AG04450 (cell line): ENCODE measurements around the gene C2orf74. TPM values are rescaled to one million over a fixed set of nuclear protein-coding genes. Genes with fewer than 3 reads are reported as not detected.

Experiments used
- CTCF ChIA-PET: fragments of 300-600, 350-600 bp; formaldehyde crosslinking; extraction: SDS; loops from one replicate; lab custom pipeline; 2022; ENCODE audit warnings: antibody characterized with exemption, inconsistent platforms; lab: Charles Lee
- POLR2A ChIA-PET: fragments of 350-600 bp; formaldehyde crosslinking; extraction: SDS; loops from one replicate; lab custom pipeline; 2021; ENCODE audit warnings: antibody characterized with exemption, inconsistent platforms; lab: Yijun Ruan, JAX
- DNase-seq: peaks from one replicate; pipeline ENCODE4 v3.0.0-alpha.2; 2011; ENCODE audit warnings: low read depth, low spot score
- H3K27ac ChIP-seq: one replicate; pipeline ENCODE4 v1.5.1; 2012; ENCODE audit warnings: low read depth, low read length, control low read depth
- H3K27me3 ChIP-seq: one replicate; pipeline ENCODE4 v1.6.0; 2012; ENCODE audit warnings: low read length; ENCODE audit not compliant: control insufficient read depth, insufficient read depth
- H3K4me3 ChIP-seq: 2 replicates; pipeline ENCODE4 v1.5.1; 2011; ENCODE audit warnings: mild to moderate bottlenecking, low read depth, low read length, control low read depth
- H3K9me3 ChIP-seq: 2 replicates; pipeline ENCODE4 v1.5.1; 2012; ENCODE audit warnings: low read length; ENCODE audit not compliant: control insufficient read depth, insufficient read depth
- CTCF ChIP-seq: IDR thresholded peaks from 2 replicates; pipeline ENCODE4 v1.5.1; 2011; ENCODE audit warnings: low read depth, low read length, control low read depth, inconsistent platforms
- polyA plus RNA-seq: library from polyadenylated mRNA; depleted of rRNA; stranded (reverse); fragments of >200 nt; gene quantifications from 2 replicates; pipeline ENCODE4 v1.2.3, GENCODE V29; 2011

The C2orf74 gene
- polyA plus RNA-seq, 1 experiment: 21.7 TPM

DNA sequence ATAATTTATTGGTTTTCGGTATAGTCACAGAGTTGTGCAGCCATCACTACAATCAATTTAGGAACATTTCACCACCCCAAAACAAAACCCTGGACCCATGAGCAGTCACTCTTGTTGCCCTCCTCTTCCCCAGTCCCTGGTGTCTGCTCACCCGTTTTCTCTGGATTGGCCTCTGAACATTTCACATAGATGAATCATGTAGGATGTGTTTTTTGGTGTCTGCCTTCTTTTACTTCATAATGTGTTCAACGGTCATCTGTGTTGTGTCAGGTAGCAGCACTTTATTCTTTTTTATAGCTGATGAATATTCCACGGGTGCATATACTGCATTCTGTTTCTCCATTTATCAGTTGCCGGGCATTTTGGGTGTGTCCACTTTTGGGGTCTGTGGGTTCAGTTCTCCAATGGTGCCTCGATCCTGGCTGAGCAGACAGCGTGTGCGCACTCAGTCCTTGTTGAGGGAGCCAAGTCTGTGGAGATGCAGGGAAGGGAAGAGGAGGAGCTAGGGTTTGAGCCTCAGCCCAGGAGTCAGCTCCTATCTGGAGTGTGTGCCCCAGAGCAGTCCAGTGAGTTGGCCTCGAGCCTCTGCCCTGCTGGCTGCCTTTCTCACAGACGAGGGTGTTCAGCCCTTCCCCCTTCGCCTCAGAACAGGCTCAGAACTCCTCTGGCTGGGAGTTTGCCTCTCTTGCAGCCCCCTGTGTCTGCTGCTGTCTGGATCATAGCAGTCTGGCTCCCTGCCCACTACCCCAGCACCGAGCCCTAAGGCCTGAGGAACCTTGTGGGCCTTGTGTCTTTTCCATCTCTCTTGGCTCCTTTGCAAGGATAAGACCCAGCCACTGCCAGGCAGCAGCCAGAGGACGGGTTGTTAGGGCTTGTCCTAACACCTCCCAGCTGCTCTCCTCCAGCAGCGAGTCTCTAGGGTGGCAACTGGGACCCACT is 18.0 kb downstream of the C2orf74 start:
- CTCF ChIA-PET: interaction anchor here (0.6 kb wide), 1 partner anchor 35 kb away, joined by 4 read pairs; no protein-coding TSS in a partner anchor
- H3K4me3 ChIP-seq: peak overlapping the region; percentile 5
- H3K9me3 ChIP-seq: peaks cover 3% of the 10 kb centered on the region; the same call in 1 of the 2 replicates
- DNase-seq: no peak
- H3K27ac ChIP-seq: peak overlapping the region; percentile 59
- H3K27me3 ChIP-seq: no peaks in the 10 kb centered on the region
- POLR2A ChIA-PET: interaction anchor here (0.7 to 1.0 kb wide), 2 partner anchors 35 to 424 kb away, joined by 3 to 4 read pairs; no protein-coding TSS in a partner anchor
- TF ChIP-seq CTCF: no peak

- ChIA-PET CTCF (interaction anchor here (0.6 kb wide), 1 partner anchor 36 kb away, joined by 4 read pairs; no protein-coding TSS in a partner anchor), POLR2A (interaction anchor here (1.0 kb wide), 1 partner anchor 36 kb away, joined by 4 read pairs; no protein-coding TSS in a partner anchor)
- TF ChIP-seq CTCF: no peak
- Histone ChIP-seq H3K4me3 (no peak overlapping the region), H3K9me3 (peaks cover 3% of the 10 kb centered on the region; the same call in 1 of the 2 replicates), H3K27me3 (no peaks in the 10 kb centered on the region), H3K27ac (peak overlapping the region; percentile 59)
- no peak for DNase-seq
Measured at GRCh38 chr2:61180686-61181085, 18.7 kb downstream of the C2orf74 start.

- POLR2A ChIA-PET: no interaction called here
- H3K9me3 ChIP-seq: peaks cover 3% of the 10 kb centered on the region; the same call in 1 of the 2 replicates
- CTCF ChIA-PET: no interaction called here
- no peak for TF ChIP-seq CTCF
- H3K4me3 ChIP-seq: no peak overlapping the region; the same call in 1 of the 2 replicates
- H3K27me3 ChIP-seq: no peaks in the 10 kb centered on the region
- H3K27ac ChIP-seq: no peak overlapping the region
- DNase-seq: no peak
Measured at GRCh38 chr2:61181382-61182058, 19.5 kb downstream of the C2orf74 start.

DNA sequence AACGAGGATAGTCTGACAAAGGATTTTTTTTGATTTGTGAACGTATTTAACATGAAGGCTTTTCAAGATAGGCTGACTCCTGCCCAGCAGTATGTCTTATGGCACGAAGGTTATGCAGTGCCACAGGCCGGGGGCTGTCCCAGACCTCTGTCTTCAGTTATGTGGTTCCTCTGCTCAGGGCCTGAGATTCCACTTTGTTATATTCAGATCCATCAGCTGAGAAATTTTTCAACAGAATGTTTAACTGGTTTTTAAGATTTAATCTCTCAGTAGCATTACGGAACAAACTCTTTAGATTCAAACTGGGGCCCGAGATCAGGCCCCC is 20.0 kb downstream of the C2orf74 start:
- DNase-seq: no peak
- Histone ChIP-seq H3K27ac (no peak overlapping the region), H3K27me3 (no peaks in the 10 kb centered on the region), H3K9me3 (peaks cover 3% of the 10 kb centered on the region; the same call in 1 of the 2 replicates), H3K4me3 (no peak overlapping the region)
- TF ChIP-seq CTCF: no peak
- ChIA-PET CTCF (no interaction called here), POLR2A (no interaction called here)

- Histone ChIP-seq H3K27ac (no peak overlapping the region), H3K9me3 (no peaks in the 10 kb centered on the region; the same call in 1 of the 2 replicates), H3K27me3 (no peaks in the 10 kb centered on the region), H3K4me3 (no peak overlapping the region)
- TF ChIP-seq CTCF: no peak
- POLR2A ChIA-PET: no interaction called here
- CTCF ChIA-PET: no interaction called here
- DNase-seq: no peak
Measured at GRCh38 chr2:61183795-61184194, 21.8 kb downstream of the C2orf74 start.
